Transverse colon (tissue), 4 donors: ENCODE measurements around the gene SYCE3.

Source experiments
- EP300 ChIP-seq: sonication (generic); formaldehyde crosslinking; IDR thresholded peaks from one replicate; pipeline ENCODE4 v1.6.1; 2017; ENCODE audit warnings: antibody characterized with exemption, low read depth
- POLR2A ChIP-seq: fragments of 450-650 bp; IDR thresholded peaks from one replicate; pipeline ENCODE4 v1.6.1; 2016; ENCODE audit warnings: antibody characterized with exemption, mild to moderate bottlenecking, moderate library complexity
- POLR2AphosphoS5 ChIP-seq, 3 donors: sonication (generic); formaldehyde crosslinking; IDR thresholded peaks; one replicate each; pipeline ENCODE4 v1.6.1; 2016; ENCODE audit warnings: antibody characterized with exemption in 3 of 3
- TF ChIP-seq, protein P1 (sequence below), 5 experiments: fragments of 200-600 bp in 3 of 5; fragments of 450-650 bp in 2 of 5; sonication (generic) in 3 of 5; IDR thresholded peaks; 1 replicate in 2 of 5; 2 replicates in 3 of 5; pipeline ENCODE4 v1.5.1; 2016 to 2017; ENCODE audit warnings: antibody characterized with exemption in 5 of 5, inconsistent platforms in 3 of 5, mild to moderate bottlenecking in 2 of 5, moderate library complexity in 1 of 5

DNA sequence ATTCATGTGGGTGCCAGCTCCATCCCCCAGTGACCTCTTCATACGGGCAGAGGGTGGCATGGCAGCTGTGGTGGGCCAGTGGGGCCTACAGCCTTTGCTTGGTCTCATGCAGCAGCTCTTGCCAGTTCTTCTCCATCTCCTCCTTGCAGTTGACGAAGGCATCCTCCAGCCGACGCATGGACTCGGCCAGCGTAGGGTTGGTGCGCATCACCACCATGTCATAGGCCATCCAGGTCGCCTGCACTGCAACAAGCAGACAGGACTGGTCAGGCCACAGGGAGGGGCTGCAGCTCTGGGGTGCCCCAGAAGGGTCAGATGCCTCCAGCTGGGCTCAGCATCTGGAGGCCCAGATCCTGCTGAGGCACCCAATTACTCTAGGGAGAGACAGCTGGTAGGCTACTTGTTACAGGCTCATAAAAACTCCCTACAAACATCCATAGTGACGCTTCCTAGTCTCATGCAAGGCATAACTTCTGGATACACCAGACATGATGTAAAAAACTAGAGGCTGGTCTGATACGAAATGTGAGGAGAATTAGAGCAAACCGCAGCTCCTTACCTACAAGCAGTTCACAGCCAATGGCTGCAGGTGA is 11.5 kb downstream of the SYCE3 start:
- TF ChIP-seq POLR2A (no peak), EP300 (no peak), POLR2AphosphoS5 (IDR thresholded peaks at IDR 0.05) (no peak)
- TF ChIP-seq, protein P1, sequence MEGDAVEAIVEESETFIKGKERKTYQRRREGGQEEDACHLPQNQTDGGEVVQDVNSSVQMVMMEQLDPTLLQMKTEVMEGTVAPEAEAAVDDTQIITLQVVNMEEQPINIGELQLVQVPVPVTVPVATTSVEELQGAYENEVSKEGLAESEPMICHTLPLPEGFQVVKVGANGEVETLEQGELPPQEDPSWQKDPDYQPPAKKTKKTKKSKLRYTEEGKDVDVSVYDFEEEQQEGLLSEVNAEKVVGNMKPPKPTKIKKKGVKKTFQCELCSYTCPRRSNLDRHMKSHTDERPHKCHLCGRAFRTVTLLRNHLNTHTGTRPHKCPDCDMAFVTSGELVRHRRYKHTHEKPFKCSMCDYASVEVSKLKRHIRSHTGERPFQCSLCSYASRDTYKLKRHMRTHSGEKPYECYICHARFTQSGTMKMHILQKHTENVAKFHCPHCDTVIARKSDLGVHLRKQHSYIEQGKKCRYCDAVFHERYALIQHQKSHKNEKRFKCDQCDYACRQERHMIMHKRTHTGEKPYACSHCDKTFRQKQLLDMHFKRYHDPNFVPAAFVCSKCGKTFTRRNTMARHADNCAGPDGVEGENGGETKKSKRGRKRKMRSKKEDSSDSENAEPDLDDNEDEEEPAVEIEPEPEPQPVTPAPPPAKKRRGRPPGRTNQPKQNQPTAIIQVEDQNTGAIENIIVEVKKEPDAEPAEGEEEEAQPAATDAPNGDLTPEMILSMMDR (IDR thresholded peaks at IDR 0.05), result no peak
